WTC11 (cell line): Measurements from ENCODE around the gene SPAG9. TPM values are rescaled to one million over a fixed set of nuclear protein-coding genes. Genes with fewer than 3 reads are reported as not detected.

Experiments
- ATAC-seq: fragments of 200-7000 bp; cut with Tn5 transposase; 2 replicates; pipeline ENCODE4 v1.10.0; 2021; ENCODE audit warnings: mild to moderate bottlenecking, moderate library complexity
- CTCF ChIA-PET: fragments of 300-600 bp; sonication (Branson Sonifier 250); formaldehyde crosslinking; loops from one replicate; lab custom pipeline; 2021; ENCODE audit warnings: antibody characterized with exemption; lab: Charles Lee
- POLR2A ChIA-PET: fragments of 350-600 bp; sonication (Branson Sonifier 250); formaldehyde crosslinking; loops from one replicate; lab custom pipeline; 2021; ENCODE audit warnings: antibody characterized with exemption; lab: Charles Lee
- DNase-seq: peaks from one replicate; pipeline ENCODE4 v3.0.0; 2021; ENCODE audit warnings: low spot score
- H3K27ac Mint-ChIP-seq: 2 replicates; pipeline ENCODE4 v1.8.0; 2021; ENCODE audit warnings: mixed read lengths
- H3K27me3 Mint-ChIP-seq: 2 replicates; pipeline ENCODE4 v1.8.0; 2021; ENCODE audit warnings: low read depth, mild to moderate bottlenecking, moderate library complexity, mixed read lengths
- H3K36me3 Mint-ChIP-seq: 2 replicates; pipeline ENCODE4 v1.8.0; 2021; ENCODE audit warnings: mixed read lengths
- H3K4me1 Mint-ChIP-seq: 2 replicates; pipeline ENCODE4 v1.8.0; 2022; ENCODE audit warnings: mixed read lengths
- H3K4me3 Mint-ChIP-seq: 2 replicates; pipeline ENCODE4 v1.8.0; 2021; ENCODE audit warnings: mild to moderate bottlenecking, moderate library complexity, mixed read lengths
- H3K9me3 Mint-ChIP-seq: 2 replicates; pipeline ENCODE4 v1.8.0; 2021; ENCODE audit warnings: mixed read lengths
- FOXK1 ChIP-seq: sonication (generic); formaldehyde crosslinking; IDR thresholded peaks from 2 replicates; pipeline ENCODE4 v1.8.0; 2022; ENCODE audit warnings: mild to moderate bottlenecking, moderate library complexity, missing genetic modification reagents
- IRF2 ChIP-seq: sonication (generic); formaldehyde crosslinking; IDR thresholded peaks from 2 replicates; pipeline ENCODE4 v1.8.0; 2022; ENCODE audit warnings: low read depth, missing genetic modification reagents, borderline replicate concordance
- JAZF1 ChIP-seq: fragments of 250-450 bp; sonication (Bioruptor Pico); IDR thresholded peaks from 2 replicates; pipeline ENCODE4 v1.9.0; 2021; ENCODE audit warnings: moderate library complexity, mild to moderate bottlenecking, inconsistent platforms
- JUN ChIP-seq: sonication (generic); formaldehyde crosslinking; IDR thresholded peaks from 2 replicates; pipeline ENCODE4 v1.8.0; 2023; ENCODE audit warnings: mild to moderate bottlenecking, missing genetic modification reagents
- NFYB ChIP-seq: sonication (generic); formaldehyde crosslinking; conservative IDR thresholded peaks from 2 replicates; pipeline ENCODE4 v1.8.0; 2022; ENCODE audit warnings: low read depth, missing genetic modification reagents
- SOX15 ChIP-seq: fragments of 250-450 bp; sonication (Bioruptor Pico); IDR thresholded peaks from 2 replicates; pipeline ENCODE4 v1.9.0; 2021; ENCODE audit warnings: mild to moderate bottlenecking
- SP1 ChIP-seq: sonication (generic); formaldehyde crosslinking; conservative IDR thresholded peaks from 2 replicates; pipeline ENCODE4 v1.8.1; 2022; ENCODE audit warnings: missing genetic modification reagents
- ZNF121 ChIP-seq: sonication (generic); formaldehyde crosslinking; IDR thresholded peaks from 2 replicates; pipeline ENCODE4 v1.8.0; 2023; ENCODE audit warnings: missing genetic modification reagents
- ZNF423 ChIP-seq: fragments of 250-450 bp; sonication (Bioruptor Pico); IDR thresholded peaks from 2 replicates; pipeline ENCODE4 v2.1.2; 2022; ENCODE audit warnings: mild to moderate bottlenecking, moderate library complexity
- total RNA-seq: library from RNA; stranded (reverse); gene quantifications from 3 replicates; pipeline ENCODE4 v1.2.3, GENCODE V29; 2021
- TF ChIP-seq, protein P1 (sequence below): sonication (generic); formaldehyde crosslinking; IDR thresholded peaks from 2 replicates; pipeline ENCODE4 v1.8.0; 2022; ENCODE audit warnings: missing genetic modification reagents
- TF ChIP-seq, protein P2 (sequence below): fragments of 250-450 bp; sonication (Bioruptor Pico); IDR thresholded peaks from 2 replicates; pipeline ENCODE4 v1.9.0; 2021; ENCODE audit warnings: mild to moderate bottlenecking, borderline replicate concordance
- TF ChIP-seq, protein P3 (sequence below): sonication (generic); formaldehyde crosslinking; IDR thresholded peaks from 2 replicates; pipeline ENCODE4 v1.8.1; 2023; ENCODE audit warnings: mild to moderate bottlenecking, missing genetic modification reagents
- TF ChIP-seq, protein P4 (sequence below): sonication (generic); formaldehyde crosslinking; IDR thresholded peaks from 2 replicates; pipeline ENCODE4 v1.8.0; 2022; ENCODE audit warnings: mild to moderate bottlenecking, missing genetic modification reagents
- TF ChIP-seq, protein P5 (sequence below): fragments of 250-450 bp; sonication (Bioruptor Pico); IDR thresholded peaks from 2 replicates; pipeline ENCODE4 v2.1.2; 2022; ENCODE audit warnings: mild to moderate bottlenecking, moderate library complexity

SPAG9 gene
- total RNA-seq, 1 experiment from 2014 or later: 51.9 TPM

DNA sequence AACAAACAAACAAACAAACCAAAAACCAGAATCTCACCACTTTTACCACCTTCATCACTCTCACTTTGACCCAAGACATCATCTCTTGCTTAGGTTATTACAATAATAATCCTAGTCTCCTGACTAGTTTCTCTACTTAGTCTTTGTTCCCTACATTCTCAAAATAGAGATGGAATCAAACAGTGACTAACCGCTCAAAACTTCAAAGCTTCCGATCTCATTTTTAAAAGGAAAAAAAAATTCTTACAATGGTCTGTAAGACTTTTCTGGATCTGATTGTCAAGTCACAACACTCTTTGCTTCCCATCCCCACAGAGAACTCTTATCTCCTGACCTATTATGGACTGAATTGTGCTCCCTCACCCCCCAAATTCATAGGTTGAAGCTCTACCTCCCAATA is 60.9 kb downstream of the SPAG9 start (continued):
- TF ChIP-seq, protein P1, sequence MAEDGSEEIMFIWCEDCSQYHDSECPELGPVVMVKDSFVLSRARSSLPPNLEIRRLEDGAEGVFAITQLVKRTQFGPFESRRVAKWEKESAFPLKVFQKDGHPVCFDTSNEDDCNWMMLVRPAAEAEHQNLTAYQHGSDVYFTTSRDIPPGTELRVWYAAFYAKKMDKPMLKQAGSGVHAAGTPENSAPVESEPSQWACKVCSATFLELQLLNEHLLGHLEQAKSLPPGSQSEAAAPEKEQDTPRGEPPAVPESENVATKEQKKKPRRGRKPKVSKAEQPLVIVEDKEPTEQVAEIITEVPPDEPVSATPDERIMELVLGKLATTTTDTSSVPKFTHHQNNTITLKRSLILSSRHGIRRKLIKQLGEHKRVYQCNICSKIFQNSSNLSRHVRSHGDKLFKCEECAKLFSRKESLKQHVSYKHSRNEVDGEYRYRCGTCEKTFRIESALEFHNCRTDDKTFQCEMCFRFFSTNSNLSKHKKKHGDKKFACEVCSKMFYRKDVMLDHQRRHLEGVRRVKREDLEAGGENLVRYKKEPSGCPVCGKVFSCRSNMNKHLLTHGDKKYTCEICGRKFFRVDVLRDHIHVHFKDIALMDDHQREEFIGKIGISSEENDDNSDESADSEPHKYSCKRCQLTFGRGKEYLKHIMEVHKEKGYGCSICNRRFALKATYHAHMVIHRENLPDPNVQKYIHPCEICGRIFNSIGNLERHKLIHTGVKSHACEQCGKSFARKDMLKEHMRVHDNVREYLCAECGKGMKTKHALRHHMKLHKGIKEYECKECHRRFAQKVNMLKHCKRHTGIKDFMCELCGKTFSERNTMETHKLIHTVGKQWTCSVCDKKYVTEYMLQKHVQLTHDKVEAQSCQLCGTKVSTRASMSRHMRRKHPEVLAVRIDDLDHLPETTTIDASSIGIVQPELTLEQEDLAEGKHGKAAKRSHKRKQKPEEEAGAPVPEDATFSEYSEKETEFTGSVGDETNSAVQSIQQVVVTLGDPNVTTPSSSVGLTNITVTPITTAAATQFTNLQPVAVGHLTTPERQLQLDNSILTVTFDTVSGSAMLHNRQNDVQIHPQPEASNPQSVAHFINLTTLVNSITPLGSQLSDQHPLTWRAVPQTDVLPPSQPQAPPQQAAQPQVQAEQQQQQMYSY (CRISPR knock-in tag): no peak
- no peak for TF ChIP-seq JUN (CRISPR knock-in tag)
- TF ChIP-seq, protein P2, sequence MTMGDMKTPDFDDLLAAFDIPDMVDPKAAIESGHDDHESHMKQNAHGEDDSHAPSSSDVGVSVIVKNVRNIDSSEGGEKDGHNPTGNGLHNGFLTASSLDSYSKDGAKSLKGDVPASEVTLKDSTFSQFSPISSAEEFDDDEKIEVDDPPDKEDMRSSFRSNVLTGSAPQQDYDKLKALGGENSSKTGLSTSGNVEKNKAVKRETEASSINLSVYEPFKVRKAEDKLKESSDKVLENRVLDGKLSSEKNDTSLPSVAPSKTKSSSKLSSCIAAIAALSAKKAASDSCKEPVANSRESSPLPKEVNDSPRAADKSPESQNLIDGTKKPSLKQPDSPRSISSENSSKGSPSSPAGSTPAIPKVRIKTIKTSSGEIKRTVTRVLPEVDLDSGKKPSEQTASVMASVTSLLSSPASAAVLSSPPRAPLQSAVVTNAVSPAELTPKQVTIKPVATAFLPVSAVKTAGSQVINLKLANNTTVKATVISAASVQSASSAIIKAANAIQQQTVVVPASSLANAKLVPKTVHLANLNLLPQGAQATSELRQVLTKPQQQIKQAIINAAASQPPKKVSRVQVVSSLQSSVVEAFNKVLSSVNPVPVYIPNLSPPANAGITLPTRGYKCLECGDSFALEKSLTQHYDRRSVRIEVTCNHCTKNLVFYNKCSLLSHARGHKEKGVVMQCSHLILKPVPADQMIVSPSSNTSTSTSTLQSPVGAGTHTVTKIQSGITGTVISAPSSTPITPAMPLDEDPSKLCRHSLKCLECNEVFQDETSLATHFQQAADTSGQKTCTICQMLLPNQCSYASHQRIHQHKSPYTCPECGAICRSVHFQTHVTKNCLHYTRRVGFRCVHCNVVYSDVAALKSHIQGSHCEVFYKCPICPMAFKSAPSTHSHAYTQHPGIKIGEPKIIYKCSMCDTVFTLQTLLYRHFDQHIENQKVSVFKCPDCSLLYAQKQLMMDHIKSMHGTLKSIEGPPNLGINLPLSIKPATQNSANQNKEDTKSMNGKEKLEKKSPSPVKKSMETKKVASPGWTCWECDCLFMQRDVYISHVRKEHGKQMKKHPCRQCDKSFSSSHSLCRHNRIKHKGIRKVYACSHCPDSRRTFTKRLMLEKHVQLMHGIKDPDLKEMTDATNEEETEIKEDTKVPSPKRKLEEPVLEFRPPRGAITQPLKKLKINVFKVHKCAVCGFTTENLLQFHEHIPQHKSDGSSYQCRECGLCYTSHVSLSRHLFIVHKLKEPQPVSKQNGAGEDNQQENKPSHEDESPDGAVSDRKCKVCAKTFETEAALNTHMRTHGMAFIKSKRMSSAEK (CRISPR knock-in tag): no peak

DNA sequence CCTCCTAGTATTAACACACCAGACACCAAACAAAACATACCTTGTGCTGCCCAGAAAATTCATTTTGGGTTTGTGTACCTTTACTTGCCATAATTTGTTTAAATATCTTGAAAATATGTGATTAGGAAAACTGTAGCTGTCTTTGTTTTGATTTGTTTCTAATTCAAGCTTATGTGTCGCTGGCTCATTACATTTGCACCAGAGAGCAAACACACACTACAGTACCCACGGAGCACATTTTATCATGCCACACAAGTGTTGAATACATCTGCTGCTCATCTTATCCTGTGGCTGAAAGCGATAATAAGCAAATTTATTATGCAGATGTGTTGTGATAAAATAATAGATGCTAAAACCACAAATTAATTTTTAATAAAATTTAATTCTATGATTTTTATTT is 63.1 kb downstream of the SPAG9 start:
- ATAC-seq: no peak
- H3K27me3 Mint-ChIP-seq: no peaks in the 10 kb centered on the region; the same call in 1 of the 2 replicates
- H3K4me1 Mint-ChIP-seq: peaks cover 11% of the 10 kb centered on the region
- H3K4me3 Mint-ChIP-seq: no peak overlapping the region
- H3K9me3 Mint-ChIP-seq: no peaks in the 10 kb centered on the region
- DNase-seq: no peak
- H3K27ac Mint-ChIP-seq: peak overlapping the region; percentile 95
- no peak for TF ChIP-seq FOXK1
- TF ChIP-seq, protein P3, sequence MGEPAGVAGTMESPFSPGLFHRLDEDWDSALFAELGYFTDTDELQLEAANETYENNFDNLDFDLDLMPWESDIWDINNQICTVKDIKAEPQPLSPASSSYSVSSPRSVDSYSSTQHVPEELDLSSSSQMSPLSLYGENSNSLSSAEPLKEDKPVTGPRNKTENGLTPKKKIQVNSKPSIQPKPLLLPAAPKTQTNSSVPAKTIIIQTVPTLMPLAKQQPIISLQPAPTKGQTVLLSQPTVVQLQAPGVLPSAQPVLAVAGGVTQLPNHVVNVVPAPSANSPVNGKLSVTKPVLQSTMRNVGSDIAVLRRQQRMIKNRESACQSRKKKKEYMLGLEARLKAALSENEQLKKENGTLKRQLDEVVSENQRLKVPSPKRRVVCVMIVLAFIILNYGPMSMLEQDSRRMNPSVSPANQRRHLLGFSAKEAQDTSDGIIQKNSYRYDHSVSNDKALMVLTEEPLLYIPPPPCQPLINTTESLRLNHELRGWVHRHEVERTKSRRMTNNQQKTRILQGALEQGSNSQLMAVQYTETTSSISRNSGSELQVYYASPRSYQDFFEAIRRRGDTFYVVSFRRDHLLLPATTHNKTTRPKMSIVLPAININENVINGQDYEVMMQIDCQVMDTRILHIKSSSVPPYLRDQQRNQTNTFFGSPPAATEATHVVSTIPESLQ (CRISPR knock-in tag): no peak
- TF ChIP-seq SOX15: no peak
- TF ChIP-seq, protein P1 (CRISPR knock-in tag): no peak
- TF ChIP-seq, protein P4, sequence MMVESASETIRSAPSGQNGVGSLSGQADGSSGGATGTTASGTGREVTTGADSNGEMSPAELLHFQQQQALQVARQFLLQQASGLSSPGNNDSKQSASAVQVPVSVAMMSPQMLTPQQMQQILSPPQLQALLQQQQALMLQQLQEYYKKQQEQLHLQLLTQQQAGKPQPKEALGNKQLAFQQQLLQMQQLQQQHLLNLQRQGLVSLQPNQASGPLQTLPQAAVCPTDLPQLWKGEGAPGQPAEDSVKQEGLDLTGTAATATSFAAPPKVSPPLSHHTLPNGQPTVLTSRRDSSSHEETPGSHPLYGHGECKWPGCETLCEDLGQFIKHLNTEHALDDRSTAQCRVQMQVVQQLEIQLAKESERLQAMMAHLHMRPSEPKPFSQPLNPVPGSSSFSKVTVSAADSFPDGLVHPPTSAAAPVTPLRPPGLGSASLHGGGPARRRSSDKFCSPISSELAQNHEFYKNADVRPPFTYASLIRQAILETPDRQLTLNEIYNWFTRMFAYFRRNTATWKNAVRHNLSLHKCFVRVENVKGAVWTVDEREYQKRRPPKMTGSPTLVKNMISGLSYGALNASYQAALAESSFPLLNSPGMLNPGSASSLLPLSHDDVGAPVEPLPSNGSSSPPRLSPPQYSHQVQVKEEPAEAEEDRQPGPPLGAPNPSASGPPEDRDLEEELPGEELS (CRISPR knock-in tag): no peak
- no peak for TF ChIP-seq JAZF1 (CRISPR knock-in tag)
- no peak for TF ChIP-seq ZNF423 (CRISPR knock-in tag)
- TF ChIP-seq ZNF121: no peak
- TF ChIP-seq IRF2 (CRISPR knock-in tag): no peak
- TF ChIP-seq, protein P5, sequence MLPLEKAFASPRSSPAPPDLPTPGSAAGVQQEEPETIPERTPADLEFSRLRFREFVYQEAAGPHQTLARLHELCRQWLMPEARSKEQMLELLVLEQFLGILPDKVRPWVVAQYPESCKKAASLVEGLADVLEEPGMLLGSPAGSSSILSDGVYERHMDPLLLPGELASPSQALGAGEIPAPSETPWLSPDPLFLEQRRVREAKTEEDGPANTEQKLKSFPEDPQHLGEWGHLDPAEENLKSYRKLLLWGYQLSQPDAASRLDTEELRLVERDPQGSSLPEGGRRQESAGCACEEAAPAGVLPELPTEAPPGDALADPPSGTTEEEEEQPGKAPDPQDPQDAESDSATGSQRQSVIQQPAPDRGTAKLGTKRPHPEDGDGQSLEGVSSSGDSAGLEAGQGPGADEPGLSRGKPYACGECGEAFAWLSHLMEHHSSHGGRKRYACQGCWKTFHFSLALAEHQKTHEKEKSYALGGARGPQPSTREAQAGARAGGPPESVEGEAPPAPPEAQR (CRISPR knock-in tag): no peak
- TF ChIP-seq NFYB: no peak
- no peak for TF ChIP-seq SP1
- H3K36me3 Mint-ChIP-seq: no peaks in the 10 kb centered on the region
- POLR2A ChIA-PET: interaction anchor here (0.9 to 1.3 kb wide), 2 partner anchors 11 to 63 kb away, joined by 4 read pairs; partner anchors contain the start of gene SPAG9
- CTCF ChIA-PET: interaction anchor here (0.6 to 4.9 kb wide), 14 partner anchors 8 to 205 kb away, joined by 3 to 97 read pairs (median 7); partner anchors contain the start of genes NME1 and SPAG9
